Ishikawa (cell line): ENCODE data around the gene COL16A1.

ENCODE experiments used
- CEBPB ChIP-seq: IDR thresholded peaks from 2 replicates; pipeline ENCODE4 v1.6.1; 2012
- CREB1 ChIP-seq: IDR thresholded peaks from 2 replicates; pipeline ENCODE4 v1.6.1; 2012; ENCODE audit warnings: low read depth
- EGR1 ChIP-seq: IDR thresholded peaks from 2 replicates; pipeline ENCODE4 v1.6.1; 2012
- EP300 ChIP-seq: IDR thresholded peaks from 2 replicates; pipeline ENCODE4 v1.6.1; 2012; ENCODE audit warnings: borderline replicate concordance
- FOXM1 ChIP-seq: IDR thresholded peaks from 2 replicates; pipeline ENCODE4 v1.6.1; 2012; ENCODE audit warnings: low read depth, borderline replicate concordance
- NFIC ChIP-seq: IDR thresholded peaks from 2 replicates; pipeline ENCODE4 v1.6.1; 2012
- RAD21 ChIP-seq: IDR thresholded peaks from 2 replicates; pipeline ENCODE4 v1.6.1; 2012; ENCODE audit warnings: low read depth
- TAF1 ChIP-seq: IDR thresholded peaks from 2 replicates; pipeline ENCODE4 v1.6.1; 2012; ENCODE audit warnings: low read depth, mild to moderate bottlenecking
- TCF12 ChIP-seq: IDR thresholded peaks from 2 replicates; pipeline ENCODE4 v1.6.1; 2012; ENCODE audit warnings: low read depth
- TEAD4 ChIP-seq: IDR thresholded peaks from 2 replicates; pipeline ENCODE4 v1.6.1; 2012
- YY1 ChIP-seq: IDR thresholded peaks from 2 replicates; pipeline ENCODE4 v1.6.1; 2012; ENCODE audit warnings: low read depth
- ZBTB7A ChIP-seq: IDR thresholded peaks from 2 replicates; pipeline ENCODE4 v1.6.1; 2012; ENCODE audit warnings: low read depth
- TF ChIP-seq, protein P1 (sequence below): IDR thresholded peaks from 2 replicates; pipeline ENCODE4 v1.6.1; 2012
- TF ChIP-seq, protein P2 (sequence below): IDR thresholded peaks from 2 replicates; pipeline ENCODE4 v1.6.1; 2012; ENCODE audit warnings: low read depth, mild to moderate bottlenecking
- TF ChIP-seq, protein P3 (sequence below): IDR thresholded peaks from 2 replicates; pipeline ENCODE4 v1.6.1; 2012

The COL16A1 gene

DNA sequence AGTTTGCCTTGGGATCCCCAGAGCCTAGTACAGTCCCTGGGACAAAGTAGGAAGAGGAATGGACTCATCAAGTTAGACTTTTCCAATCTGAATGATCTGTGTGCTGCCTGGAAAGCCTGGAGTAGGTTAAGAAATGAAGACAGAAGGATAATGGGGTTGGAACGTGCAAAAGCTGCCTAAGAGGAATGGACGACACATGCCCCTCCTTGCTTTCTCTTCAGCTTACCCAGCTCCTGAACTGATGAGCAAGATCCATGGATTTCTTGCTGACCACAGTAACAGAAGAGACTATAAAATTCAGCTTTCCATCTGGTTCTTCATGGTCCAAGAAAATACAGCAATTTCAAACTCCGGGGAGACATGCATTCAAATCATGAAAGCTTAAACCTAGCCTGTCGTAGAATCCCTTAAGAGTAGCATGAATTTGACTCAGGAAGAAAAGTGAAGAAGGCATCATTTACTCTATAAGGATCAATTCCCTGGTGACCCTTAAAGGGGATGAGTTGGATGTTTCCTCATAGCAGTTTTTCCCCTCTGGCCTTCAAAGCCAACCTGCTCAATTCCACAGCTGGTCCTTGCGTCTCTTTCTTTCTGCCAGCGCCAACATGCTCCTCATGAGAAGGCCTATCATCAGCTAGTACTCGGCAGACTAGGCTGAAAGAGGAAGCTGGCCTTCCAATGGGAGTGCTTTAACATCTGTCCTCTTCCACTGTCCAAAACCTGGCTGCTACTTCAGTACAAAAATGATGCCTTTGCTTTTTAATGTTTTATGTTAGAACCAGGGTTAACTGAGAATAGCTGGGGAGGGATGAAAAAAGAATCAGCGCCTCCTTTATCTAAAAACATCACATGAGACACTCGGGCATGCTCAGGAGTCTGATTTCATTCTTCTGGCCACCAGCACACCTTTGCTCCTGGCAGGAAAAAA, 53.4 kb downstream of the COL16A1 start:
- TF ChIP-seq TCF12 (no peak), YY1 (no peak), FOXM1 (no peak), CREB1 (no peak), TEAD4 (no peak), EGR1 (no peak)
- TF ChIP-seq, protein P1, sequence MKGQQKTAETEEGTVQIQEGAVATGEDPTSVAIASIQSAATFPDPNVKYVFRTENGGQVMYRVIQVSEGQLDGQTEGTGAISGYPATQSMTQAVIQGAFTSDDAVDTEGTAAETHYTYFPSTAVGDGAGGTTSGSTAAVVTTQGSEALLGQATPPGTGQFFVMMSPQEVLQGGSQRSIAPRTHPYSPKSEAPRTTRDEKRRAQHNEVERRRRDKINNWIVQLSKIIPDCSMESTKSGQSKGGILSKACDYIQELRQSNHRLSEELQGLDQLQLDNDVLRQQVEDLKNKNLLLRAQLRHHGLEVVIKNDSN = no peak

DNA sequence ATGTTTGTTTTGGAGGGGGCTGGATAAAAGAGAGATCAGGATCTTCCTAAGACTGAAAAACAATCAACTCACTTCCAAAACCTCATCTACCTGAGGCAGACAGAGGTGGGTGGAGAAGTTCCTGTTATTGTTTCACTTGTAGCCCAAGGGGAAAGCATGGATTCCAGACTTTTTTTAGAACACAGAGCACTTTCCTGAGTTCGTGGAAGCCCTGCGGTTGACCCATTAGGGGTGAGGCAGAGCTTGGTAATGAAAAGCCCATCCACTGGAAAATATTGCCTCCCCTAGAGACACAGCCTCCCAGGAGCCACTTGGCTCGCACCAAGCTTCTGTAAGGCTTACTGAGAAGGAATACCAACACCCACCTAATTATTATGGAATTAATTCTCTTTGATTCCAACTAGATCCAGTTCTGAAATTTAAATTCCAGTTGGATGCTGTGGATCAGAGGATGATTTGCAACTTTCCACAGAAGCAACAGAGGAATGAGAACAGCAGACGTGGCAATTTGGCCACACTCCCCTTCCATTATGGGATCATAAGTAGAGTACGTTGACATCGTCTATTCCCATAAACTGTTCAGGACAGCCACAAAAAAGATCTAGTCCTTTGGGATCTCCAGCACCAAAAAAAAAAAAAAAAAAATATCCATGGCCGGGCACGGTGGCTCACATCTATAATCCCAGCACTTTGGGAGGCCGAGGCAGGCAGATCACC, 55.0 kb downstream of the COL16A1 start:
- TF ChIP-seq TAF1 = no peak
- no peak for TF ChIP-seq RAD21
- TF ChIP-seq FOXM1 = no peak
- TF ChIP-seq CREB1 = no peak
- TF ChIP-seq NFIC = no peak
- TF ChIP-seq EP300 = no peak
- no peak for TF ChIP-seq CEBPB
- TF ChIP-seq, protein P2, sequence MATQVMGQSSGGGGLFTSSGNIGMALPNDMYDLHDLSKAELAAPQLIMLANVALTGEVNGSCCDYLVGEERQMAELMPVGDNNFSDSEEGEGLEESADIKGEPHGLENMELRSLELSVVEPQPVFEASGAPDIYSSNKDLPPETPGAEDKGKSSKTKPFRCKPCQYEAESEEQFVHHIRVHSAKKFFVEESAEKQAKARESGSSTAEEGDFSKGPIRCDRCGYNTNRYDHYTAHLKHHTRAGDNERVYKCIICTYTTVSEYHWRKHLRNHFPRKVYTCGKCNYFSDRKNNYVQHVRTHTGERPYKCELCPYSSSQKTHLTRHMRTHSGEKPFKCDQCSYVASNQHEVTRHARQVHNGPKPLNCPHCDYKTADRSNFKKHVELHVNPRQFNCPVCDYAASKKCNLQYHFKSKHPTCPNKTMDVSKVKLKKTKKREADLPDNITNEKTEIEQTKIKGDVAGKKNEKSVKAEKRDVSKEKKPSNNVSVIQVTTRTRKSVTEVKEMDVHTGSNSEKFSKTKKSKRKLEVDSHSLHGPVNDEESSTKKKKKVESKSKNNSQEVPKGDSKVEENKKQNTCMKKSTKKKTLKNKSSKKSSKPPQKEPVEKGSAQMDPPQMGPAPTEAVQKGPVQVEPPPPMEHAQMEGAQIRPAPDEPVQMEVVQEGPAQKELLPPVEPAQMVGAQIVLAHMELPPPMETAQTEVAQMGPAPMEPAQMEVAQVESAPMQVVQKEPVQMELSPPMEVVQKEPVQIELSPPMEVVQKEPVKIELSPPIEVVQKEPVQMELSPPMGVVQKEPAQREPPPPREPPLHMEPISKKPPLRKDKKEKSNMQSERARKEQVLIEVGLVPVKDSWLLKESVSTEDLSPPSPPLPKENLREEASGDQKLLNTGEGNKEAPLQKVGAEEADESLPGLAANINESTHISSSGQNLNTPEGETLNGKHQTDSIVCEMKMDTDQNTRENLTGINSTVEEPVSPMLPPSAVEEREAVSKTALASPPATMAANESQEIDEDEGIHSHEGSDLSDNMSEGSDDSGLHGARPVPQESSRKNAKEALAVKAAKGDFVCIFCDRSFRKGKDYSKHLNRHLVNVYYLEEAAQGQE = no peak
- no peak for TF ChIP-seq ZBTB7A
- TF ChIP-seq EGR1 = no peak
- TF ChIP-seq TEAD4 = no peak
- TF ChIP-seq, protein P3, sequence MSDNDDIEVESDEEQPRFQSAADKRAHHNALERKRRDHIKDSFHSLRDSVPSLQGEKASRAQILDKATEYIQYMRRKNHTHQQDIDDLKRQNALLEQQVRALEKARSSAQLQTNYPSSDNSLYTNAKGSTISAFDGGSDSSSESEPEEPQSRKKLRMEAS = no peak
- TF ChIP-seq, protein P1 = no peak

DNA sequence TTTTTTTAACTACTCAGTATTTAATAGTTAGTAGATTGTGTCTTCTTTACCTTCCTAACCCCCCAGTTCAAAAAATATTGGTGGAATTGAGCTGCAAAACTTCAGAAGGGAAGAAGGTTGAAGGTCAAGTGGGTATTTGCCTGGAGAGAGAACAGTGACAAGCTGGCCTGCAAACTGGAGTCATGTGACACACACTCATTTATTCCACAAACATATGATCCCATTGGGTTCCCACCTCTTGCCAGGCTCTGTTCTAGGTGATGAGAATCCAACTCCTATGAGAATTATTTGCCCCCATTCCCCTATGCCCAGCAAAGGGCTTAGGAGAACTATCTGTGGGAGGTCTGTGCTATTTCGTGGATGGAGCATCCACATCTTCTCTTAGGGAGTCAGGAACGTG, 55.6 kb downstream of the COL16A1 start:
- no peak for TF ChIP-seq NFIC
- TF ChIP-seq YY1 = no peak
- TF ChIP-seq EGR1 = no peak

DNA sequence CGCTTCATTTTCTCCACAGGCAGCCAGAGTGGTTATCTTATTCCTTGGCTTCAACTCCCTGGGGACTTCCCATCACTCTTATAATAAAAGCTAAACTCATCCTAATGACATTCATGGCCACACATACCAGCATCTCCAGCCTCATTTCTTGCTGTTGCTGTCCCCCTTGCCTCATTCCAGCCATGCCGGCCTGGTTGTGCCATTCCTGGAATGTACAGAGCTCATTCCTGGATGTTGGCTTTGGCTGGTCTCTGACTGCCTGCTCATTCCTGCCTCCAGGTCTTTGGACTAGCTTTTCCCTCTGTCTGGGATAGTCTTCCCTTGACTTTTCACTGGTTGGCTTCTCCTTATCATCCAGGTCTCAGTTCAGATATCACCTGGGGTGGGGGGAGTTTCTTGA, 56.7 kb downstream of the COL16A1 start:
- TF ChIP-seq, protein P3 = no peak
- TF ChIP-seq TEAD4 = no peak
- TF ChIP-seq YY1 = no peak
- no peak for TF ChIP-seq EGR1
- TF ChIP-seq, protein P1 = no peak
- no peak for TF ChIP-seq TAF1
- no peak for TF ChIP-seq RAD21
- no peak for TF ChIP-seq FOXM1

DNA sequence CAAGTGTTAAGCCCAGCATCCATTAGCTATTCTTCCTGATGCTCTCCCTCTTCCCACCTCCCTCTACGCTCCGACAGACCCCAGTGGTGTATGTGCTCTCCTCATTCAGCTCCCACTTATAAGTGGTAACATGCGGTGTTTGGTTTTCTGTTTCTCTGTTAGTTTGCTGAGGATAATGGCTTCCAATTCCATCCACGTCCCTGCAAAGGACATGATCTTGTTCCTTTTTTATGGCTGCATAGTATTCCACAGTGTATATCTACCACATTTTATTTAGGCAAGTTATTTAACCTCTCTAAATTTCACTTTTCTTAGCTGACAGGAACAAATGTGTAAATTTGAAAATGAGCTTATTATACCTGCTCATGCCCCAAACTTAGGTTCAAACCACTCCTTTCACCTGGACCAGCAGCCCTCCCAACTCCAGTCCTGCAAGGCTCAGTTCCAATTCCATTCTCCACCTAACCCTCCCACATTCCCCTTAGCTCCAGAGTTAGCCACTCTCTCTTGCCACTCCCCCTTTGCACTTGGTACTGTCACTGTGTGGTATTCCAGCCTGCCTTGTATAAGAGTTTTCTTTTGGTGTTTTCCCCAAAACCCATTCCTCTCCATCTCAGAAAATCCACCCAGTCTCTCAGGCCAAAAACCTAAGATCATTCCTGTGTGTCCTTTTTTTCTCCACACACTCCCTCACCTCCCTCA, 57.4 kb downstream of the COL16A1 start:
- no peak for TF ChIP-seq TAF1
- TF ChIP-seq TCF12 = no peak
- TF ChIP-seq CEBPB = no peak
- TF ChIP-seq YY1 = no peak
- TF ChIP-seq CREB1 = no peak
- no peak for TF ChIP-seq NFIC
- TF ChIP-seq ZBTB7A = no peak
- TF ChIP-seq, protein P3 = no peak
- TF ChIP-seq, protein P1 = no peak
- no peak for TF ChIP-seq EP300
- no peak for TF ChIP-seq EGR1
- no peak for TF ChIP-seq RAD21
- TF ChIP-seq, protein P2 = no peak
- TF ChIP-seq TEAD4 = no peak
- no peak for TF ChIP-seq FOXM1
